Measurements from ENCODE around the gene CASP12.
"Not testable (repeated sequence)": the region's sequence is repeated elsewhere in the genome, so short reads cannot be mapped to it uniquely, and the experiment has no call there.

Gene CASP12

GRCh38 chr11:104897891-104898684 is at the start of gene CASP12:
Gene CASP12, minus strand, starts transcription at chr11:104898460.
- no peak for DNase-seq (ENCODE audit: low read depth, low spot score)

GRCh38 chr11:104946907-104947306 is 48.6 kb upstream of the CASP12 start:
- DNase-seq (ENCODE audit: low read depth, low spot score) = no peak

- no peak for DNase-seq (ENCODE audit: low read depth, low spot score)
These were observed 45.8 kb upstream of the CASP12 start for GRCh38 chr11:104944076-104944475.

- no peak for DNase-seq (ENCODE audit: low read depth, low spot score)
These were observed 45.3 kb upstream of the CASP12 start for GRCh38 chr11:104943561-104943960.

GRCh38 chr11:104934594-104934993 is 36.3 kb upstream of the CASP12 start:
- DNase-seq (ENCODE audit: low read depth, low spot score) = no peak

- not testable (repeated sequence) for DNase-seq (ENCODE audit: low read depth, low spot score)
These were observed 35.8 kb upstream of the CASP12 start for GRCh38 chr11:104934073-104934472.

GRCh38 chr11:104928811-104929210 is 30.6 kb upstream of the CASP12 start:
- DNase-seq (ENCODE audit: low read depth, low spot score) = no peak

- DNase-seq (ENCODE audit: low read depth, low spot score) = no peak
These were observed 28.7 kb upstream of the CASP12 start for GRCh38 chr11:104926771-104927611.

- no peak for DNase-seq (ENCODE audit: low read depth, low spot score)
These were observed 27.6 kb upstream of the CASP12 start for GRCh38 chr11:104925850-104926249.

GRCh38 chr11:104918113-104918824 is 20.0 kb upstream of the CASP12 start:
- no peak for DNase-seq (ENCODE audit: low read depth, low spot score)

GRCh38 chr11:104917271-104918112 is 19.2 kb upstream of the CASP12 start:
- no peak for DNase-seq (ENCODE audit: low read depth, low spot score)

GRCh38 chr11:104916442-104916841 is 18.2 kb upstream of the CASP12 start:
- no peak for DNase-seq (ENCODE audit: low read depth, low spot score)

GRCh38 chr11:104912102-104912501 is 13.8 kb upstream of the CASP12 start:
- DNase-seq (ENCODE audit: low read depth, low spot score) = no peak

- DNase-seq (ENCODE audit: low read depth, low spot score) = no peak
These were observed 9.9 kb upstream of the CASP12 start for GRCh38 chr11:104908186-104908531.

- no peak for DNase-seq (ENCODE audit: low read depth, low spot score)
These were observed 9.4 kb upstream of the CASP12 start for GRCh38 chr11:104907521-104908185.

GRCh38 chr11:104905271-104905670 is 7.0 kb upstream of the CASP12 start:
- no peak for DNase-seq (ENCODE audit: low read depth, low spot score)

GRCh38 chr11:104899226-104899625 is 966 bp upstream of the CASP12 start:
- no peak for DNase-seq (ENCODE audit: low read depth, low spot score)

GRCh38 chr11:104898685-104899013 is 389 bp upstream of the CASP12 start:
- no peak for DNase-seq (ENCODE audit: low read depth, low spot score)

- DNase-seq (ENCODE audit: low read depth, low spot score) = no peak
These were observed 2.6 kb downstream of the CASP12 start for GRCh38 chr11:104895634-104896033.

GRCh38 chr11:104893876-104894275 is 4.4 kb downstream of the CASP12 start:
- DNase-seq (ENCODE audit: low read depth, low spot score) = no peak
